Activated T-cell treated with anti-CD3 and anti-CD28 coated beads for 48 hours (primary cell): ENCODE results near the gene EMP3.

Source experiments
- DNase-seq: peaks from one replicate; pipeline ENCODE4 v3.0.0-alpha.2; 2020; ENCODE audit warnings: low read depth

Gene EMP3

GRCh38 chr19:48379058-48379457 lies 53.7 kb downstream of the EMP3 start:
- DNase-seq: no peak
